SK-N-SH (cell line): ENCODE results near the gene GART.

Experiments used
- CTCF ChIP-seq: fragments of 200-600 bp; sonication (generic); IDR thresholded peaks from 2 replicates; pipeline ENCODE4 v1.6.1; 2017; ENCODE audit warnings: antibody characterized with exemption, mild to moderate bottlenecking, moderate library complexity
- EP300 ChIP-seq, 2 experiments: IDR thresholded peaks; 2 replicates each; pipeline versions ENCODE4 v1.4.0 to v1.6.1; 2012; ENCODE audit warnings: borderline replicate concordance in 1 of 2, low read depth in 1 of 2, low read length in 1 of 2
- GATA2 ChIP-seq: sonication (generic); formaldehyde crosslinking; IDR thresholded peaks from 2 replicates; pipeline ENCODE4 v1.5.0; 2020; ENCODE audit warnings: mild to moderate bottlenecking, missing genetic modification reagents
- MAX ChIP-seq: IDR thresholded peaks from 2 replicates; pipeline ENCODE4 v1.4.0; 2012; ENCODE audit warnings: low read depth
- RCOR1 ChIP-seq: fragments of 150-350 bp; IDR thresholded peaks from 2 replicates; pipeline ENCODE4 v1.6.1; 2017; ENCODE audit warnings: antibody characterized with exemption, low read length
- REST ChIP-seq: IDR thresholded peaks from 2 replicates; pipeline ENCODE4 v1.6.1; 2012; ENCODE audit warnings: mild to moderate bottlenecking, low read depth, low read length, moderate library complexity
- SMC3 ChIP-seq: IDR thresholded peaks from 2 replicates; pipeline ENCODE4 v1.6.1; 2012; ENCODE audit warnings: low read depth, low read length, improper control_type of control experiment
- YY1 ChIP-seq: IDR thresholded peaks from 2 replicates; pipeline ENCODE4 v1.4.0; 2012; ENCODE audit warnings: low read depth, mild to moderate bottlenecking

GRCh38 chr21:33496345-33496744, 45.6 kb downstream of the GART start:
- no peak for TF ChIP-seq SMC3
- TF ChIP-seq YY1: no peak
- TF ChIP-seq CTCF: no peak
- TF ChIP-seq MAX: no peak
- TF ChIP-seq RCOR1: no peak
- no peak for TF ChIP-seq GATA2 (CRISPR knock-in tag)
- no peak for TF ChIP-seq REST
- no peak for TF ChIP-seq EP300 (IDR thresholded peaks at IDR 0.05; ENCODE audit: borderline replicate concordance in 1 of 2, low read depth in 1 of 2, low read length in 1 of 2)
